Fibroblast of pulmonary artery (primary cell): ENCODE results near the gene NSUN3.

Experiments used
- DNase-seq: peaks from one replicate; pipeline ENCODE4 v3.0.0-alpha.2; 2010; ENCODE audit warnings: low read depth
- H3K4me3 ChIP-seq: replicated peaks from 2 replicates; pipeline ENCODE4 v1.5.1; 2011; ENCODE audit warnings: low read depth, mild to moderate bottlenecking, control low read depth, low read length, moderate library complexity
- TF ChIP-seq, protein P1 (sequence below): IDR thresholded peaks from 2 replicates; pipeline ENCODE4 v1.5.1; 2011; ENCODE audit warnings: mild to moderate bottlenecking, control low read depth, low read length, inconsistent platforms; ENCODE audit errors: missing control alignments

Gene NSUN3

DNA sequence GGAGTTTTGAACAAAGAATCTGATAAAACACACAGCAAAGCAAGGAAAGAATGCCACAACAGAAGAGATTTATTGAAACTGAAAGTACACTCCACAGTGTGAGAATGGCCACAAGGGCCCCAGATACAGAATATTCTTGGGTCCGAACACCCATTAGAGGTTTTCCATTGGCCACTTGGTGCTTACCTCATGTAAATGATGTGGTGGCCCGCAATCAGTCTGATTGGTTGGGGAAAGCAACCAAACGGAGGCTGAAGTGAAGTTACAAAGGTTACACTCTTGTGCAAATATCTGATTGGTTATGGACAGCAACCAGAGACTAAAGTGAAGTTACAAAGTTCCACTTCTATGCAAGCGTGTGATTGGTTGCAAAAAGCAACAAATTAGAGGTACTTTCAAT lies 20.4 kb downstream of the NSUN3 start:
- H3K4me3 ChIP-seq = no peak overlapping the region
- DNase-seq = no peak
- TF ChIP-seq, protein P1, sequence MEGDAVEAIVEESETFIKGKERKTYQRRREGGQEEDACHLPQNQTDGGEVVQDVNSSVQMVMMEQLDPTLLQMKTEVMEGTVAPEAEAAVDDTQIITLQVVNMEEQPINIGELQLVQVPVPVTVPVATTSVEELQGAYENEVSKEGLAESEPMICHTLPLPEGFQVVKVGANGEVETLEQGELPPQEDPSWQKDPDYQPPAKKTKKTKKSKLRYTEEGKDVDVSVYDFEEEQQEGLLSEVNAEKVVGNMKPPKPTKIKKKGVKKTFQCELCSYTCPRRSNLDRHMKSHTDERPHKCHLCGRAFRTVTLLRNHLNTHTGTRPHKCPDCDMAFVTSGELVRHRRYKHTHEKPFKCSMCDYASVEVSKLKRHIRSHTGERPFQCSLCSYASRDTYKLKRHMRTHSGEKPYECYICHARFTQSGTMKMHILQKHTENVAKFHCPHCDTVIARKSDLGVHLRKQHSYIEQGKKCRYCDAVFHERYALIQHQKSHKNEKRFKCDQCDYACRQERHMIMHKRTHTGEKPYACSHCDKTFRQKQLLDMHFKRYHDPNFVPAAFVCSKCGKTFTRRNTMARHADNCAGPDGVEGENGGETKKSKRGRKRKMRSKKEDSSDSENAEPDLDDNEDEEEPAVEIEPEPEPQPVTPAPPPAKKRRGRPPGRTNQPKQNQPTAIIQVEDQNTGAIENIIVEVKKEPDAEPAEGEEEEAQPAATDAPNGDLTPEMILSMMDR = no peak

DNA sequence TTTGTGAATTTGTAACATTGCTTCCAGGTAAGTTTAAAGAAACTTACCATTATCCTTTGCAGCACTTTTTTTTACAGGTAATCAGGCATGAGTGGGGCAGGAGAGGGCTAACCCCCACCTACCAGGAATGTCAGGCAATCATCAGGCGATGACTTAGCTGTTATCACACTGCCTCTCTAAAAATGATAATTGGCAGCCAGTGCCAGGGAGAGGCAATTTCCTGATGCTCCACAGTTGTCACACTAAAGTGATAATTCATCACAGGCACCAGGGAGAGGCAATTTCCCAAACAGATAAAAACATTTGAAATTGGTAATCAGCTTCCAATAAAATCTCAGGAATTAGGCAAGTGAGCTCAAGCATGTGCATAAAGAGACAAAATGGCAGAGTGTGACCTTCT lies 26.3 kb downstream of the NSUN3 start:
- DNase-seq = no peak
- TF ChIP-seq, protein P1 = no peak

DNA sequence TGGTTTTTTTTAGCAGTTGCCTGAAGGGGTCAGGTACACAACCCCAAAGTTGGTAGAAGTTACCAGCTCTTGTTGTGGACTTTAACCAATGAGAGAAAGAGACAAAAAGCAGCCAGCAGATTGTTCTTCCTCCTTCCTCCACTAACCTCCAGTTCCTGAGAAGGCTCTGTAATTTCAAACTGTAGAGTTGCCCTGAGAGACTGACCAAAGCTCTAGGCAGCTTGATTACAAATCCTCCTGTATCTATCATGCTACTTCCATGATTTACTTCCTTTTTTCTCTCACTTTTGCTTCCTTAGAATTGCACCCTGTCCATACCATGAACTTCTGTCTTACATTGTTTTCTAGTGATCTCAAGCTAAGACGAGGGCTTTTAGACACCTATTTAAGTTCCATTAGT lies 29.2 kb downstream of the NSUN3 start:
- TF ChIP-seq, protein P1 = no peak
- no peak overlapping the region for H3K4me3 ChIP-seq
- DNase-seq = no peak

More for the DNA sequence above, 26.3 kb downstream of the NSUN3 start:
- no peak overlapping the region for H3K4me3 ChIP-seq

DNA sequence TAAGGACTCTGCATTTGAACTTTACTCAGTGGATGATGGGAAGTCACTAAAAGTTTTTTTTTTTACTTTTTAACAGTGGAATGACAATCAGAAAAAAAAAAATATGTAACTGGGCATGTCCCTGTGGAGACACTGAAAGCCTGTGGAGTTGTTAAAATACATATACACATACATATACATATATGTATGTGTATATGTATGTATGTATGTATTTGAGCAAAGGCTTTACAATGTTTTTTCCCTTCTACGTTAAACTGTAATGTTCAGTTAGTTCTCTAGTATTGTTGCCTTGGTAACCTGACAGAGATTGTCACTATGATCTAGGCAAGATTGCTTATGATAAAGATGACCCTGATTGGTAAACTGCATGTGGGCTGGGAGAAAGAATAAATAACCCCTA lies 30.3 kb downstream of the NSUN3 start:
- TF ChIP-seq, protein P1 = no peak
- H3K4me3 ChIP-seq = no peak overlapping the region
- no peak for DNase-seq

GRCh38 chr3:94095111-94095510 lies 32.2 kb downstream of the NSUN3 start:
- H3K4me3 ChIP-seq = no peak overlapping the region
- TF ChIP-seq, protein P1 = no peak
- DNase-seq = no peak

DNA sequence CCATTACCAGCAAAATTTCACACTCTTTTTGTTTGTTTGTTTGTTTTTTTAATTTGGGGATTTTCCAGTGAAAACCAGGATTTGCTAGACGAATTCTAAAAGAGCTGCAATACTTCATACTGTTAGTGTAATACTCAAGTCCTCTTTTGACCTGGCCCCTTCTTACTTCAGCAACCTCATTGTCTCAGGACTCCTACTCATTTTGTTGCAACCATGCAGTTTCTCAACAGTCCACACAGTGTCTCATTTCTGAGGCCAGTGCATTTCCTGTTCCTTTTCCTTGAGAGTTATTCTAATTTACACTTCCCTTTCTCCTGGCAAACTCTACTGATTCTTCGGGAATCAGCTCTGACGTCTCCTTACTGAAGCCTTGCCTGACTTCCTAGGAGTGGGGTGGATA lies 35.6 kb downstream of the NSUN3 start:
- no peak overlapping the region for H3K4me3 ChIP-seq
- peak; percentile 91 for DNase-seq
- TF ChIP-seq, protein P1 = peak; percentile 31

DNA sequence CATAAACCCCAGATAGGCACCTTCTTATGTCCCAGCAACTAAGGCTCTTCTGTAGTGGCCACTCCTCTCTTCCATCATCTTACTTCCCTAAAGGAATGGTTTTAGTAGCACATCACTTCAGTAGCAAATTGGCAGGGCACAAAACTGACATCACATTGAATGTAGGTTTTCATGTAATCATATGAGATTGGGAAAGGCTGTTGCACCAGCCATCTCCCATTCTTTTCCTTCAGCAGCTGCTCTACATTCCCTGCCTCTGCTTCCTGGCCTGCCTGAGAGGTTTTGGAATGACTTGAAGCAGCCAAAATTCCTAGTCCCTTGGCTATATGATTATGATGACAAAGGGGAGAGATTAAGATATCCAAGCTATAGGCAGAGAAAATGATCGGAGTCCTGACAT lies 36.5 kb downstream of the NSUN3 start:
- peak; percentile 69 for DNase-seq
- TF ChIP-seq, protein P1 = no peak

More for the DNA sequence above, 36.5 kb downstream of the NSUN3 start:
- no peak overlapping the region for H3K4me3 ChIP-seq
